ENCODE data around the gene GRIP1. TPM values are rescaled to one million over a fixed set of nuclear protein-coding genes. Genes with fewer than 3 reads are reported as not detected.

The GRIP1 gene
- total RNA-seq, 4 donors from 2014 or later: 14.3 to 319 (median 20.6) TPM

DNA sequence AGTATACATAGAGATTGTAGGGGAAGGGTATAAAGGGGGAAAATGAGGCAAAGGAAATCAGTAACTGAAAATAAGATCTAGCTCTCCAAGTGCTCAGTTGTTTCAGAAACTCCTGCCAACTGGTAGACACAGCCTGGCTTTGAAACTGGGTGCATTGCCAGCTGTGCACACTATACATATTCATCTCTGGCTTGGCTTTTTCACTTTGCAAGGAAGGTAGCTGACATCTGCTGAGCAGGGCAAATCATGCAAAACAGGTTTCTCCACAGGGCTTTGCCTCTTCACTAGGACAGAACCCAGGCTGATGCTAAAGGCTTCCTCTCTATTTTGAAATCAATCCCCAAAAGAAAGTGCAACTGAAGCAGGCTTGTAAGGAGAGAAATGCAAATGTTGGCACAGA is 275.1 kb downstream of the GRIP1 start:
- DNase-seq (ENCODE audit: low spot score in 2 of 2): no peak
- Histone ChIP-seq H3K36me3 (no peaks in the 10 kb centered on the region), H3K4me3 (no peak overlapping the region), H3K4me1 (no peaks in the 10 kb centered on the region), H3K27me3 (no peaks in the 10 kb centered on the region), H3K27ac (no peak overlapping the region), H3K9me3 (no peaks in the 10 kb centered on the region)
- no peak for TF ChIP-seq POLR2AphosphoS5 (IDR thresholded peaks at IDR 0.05)
- no peak for TF ChIP-seq POLR2A (IDR thresholded peaks at IDR 0.05)
- TF ChIP-seq, protein P1, sequence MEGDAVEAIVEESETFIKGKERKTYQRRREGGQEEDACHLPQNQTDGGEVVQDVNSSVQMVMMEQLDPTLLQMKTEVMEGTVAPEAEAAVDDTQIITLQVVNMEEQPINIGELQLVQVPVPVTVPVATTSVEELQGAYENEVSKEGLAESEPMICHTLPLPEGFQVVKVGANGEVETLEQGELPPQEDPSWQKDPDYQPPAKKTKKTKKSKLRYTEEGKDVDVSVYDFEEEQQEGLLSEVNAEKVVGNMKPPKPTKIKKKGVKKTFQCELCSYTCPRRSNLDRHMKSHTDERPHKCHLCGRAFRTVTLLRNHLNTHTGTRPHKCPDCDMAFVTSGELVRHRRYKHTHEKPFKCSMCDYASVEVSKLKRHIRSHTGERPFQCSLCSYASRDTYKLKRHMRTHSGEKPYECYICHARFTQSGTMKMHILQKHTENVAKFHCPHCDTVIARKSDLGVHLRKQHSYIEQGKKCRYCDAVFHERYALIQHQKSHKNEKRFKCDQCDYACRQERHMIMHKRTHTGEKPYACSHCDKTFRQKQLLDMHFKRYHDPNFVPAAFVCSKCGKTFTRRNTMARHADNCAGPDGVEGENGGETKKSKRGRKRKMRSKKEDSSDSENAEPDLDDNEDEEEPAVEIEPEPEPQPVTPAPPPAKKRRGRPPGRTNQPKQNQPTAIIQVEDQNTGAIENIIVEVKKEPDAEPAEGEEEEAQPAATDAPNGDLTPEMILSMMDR (IDR thresholded peaks at IDR 0.05): no peak
- no peak for TF ChIP-seq EP300 (IDR thresholded peaks at IDR 0.05)

DNA sequence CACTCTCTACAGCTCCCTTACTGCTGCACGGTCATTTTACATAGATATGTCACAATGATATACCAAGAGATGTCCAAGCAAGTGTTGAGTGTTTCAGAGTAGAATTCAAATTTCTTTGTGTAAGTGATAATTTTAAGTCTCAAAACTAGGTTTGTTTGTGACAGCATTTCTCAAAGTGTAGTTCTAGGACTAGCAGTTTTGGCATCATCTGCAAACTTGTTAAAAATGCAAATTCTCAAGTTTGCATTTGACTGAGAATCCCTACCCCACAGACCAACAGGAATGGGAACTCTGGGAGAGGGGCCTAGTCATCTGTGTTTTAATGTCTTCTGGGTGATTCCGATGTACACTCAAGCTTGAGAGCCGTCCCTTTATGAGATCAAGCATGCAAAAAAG is 279.0 kb downstream of the GRIP1 start:
- DNase-seq (ENCODE audit: low spot score in 2 of 2): no peak
- H3K36me3 ChIP-seq: no peaks in the 10 kb centered on the region
- no peaks in the 10 kb centered on the region for H3K4me1 ChIP-seq
- no peak overlapping the region for H3K4me3 ChIP-seq
- TF ChIP-seq POLR2A (IDR thresholded peaks at IDR 0.05): no peak
- no peak for TF ChIP-seq POLR2AphosphoS5 (IDR thresholded peaks at IDR 0.05)
- TF ChIP-seq, protein P1 (IDR thresholded peaks at IDR 0.05): no peak
- TF ChIP-seq EP300 (IDR thresholded peaks at IDR 0.05): no peak
- no peaks in the 10 kb centered on the region for H3K27me3 ChIP-seq
- H3K27ac ChIP-seq: no peak overlapping the region
- 89% methylated on average over 3 of the region's 3 CpGs for WGBS
- no peaks in the 10 kb centered on the region for H3K9me3 ChIP-seq

DNA sequence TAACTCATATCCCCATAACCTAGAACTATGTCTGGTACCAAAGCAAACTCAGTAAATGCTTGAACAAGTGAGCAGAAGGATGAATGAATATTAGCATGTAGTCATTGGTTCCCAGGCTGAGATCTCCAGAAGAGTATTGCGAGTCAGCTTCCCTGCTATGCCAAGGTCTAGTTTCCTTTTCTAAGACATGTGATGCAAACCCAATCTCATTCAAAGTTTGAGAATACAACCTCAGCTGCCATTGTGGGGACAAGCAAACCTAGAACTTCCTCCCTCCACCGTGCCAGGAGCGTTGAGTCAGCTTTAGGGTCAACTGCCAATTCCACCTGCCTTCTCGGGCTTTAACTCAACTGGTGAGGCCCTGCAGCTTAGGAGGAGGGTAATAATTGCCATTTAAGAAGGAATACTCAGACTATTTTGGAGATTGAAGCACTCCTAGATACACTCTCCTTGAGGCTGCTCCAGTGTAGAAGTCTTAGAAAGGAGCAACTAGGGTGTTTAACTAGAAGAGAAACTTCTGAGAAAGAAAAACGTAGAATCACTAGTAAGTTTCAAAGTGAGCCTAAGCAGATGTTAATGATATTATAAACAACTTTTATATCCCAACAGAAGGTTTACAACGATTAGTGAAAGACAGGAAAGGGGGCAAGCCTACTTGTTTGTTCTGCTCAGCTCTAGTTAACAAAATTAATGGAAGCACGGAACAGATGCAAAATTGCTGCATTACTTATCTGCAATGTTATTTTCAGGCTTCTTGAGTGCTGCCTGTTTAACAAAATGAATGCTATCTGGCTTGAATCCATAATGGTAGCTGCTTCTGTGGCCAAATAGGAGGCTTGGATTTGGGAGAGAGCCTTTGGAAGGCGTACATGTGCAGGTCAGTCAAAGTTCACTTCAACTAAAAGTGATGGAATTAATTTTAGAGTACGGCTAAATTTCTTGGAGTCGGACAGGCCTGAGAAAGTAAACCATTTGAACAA is 279.7 kb downstream of the GRIP1 start:
- Histone ChIP-seq H3K9me3 (no peaks in the 10 kb centered on the region), H3K27me3 (no peaks in the 10 kb centered on the region), H3K4me3 (no peak overlapping the region), H3K4me1 (no peaks in the 10 kb centered on the region), H3K36me3 (no peaks in the 10 kb centered on the region), H3K27ac (no peak overlapping the region)
- DNase-seq (ENCODE audit: low spot score in 2 of 2): no peak
- WGBS: 62% methylated on average over 10 of the region's 10 CpGs
- TF ChIP-seq POLR2A (IDR thresholded peaks at IDR 0.05): no peak
- no peak for TF ChIP-seq POLR2AphosphoS5 (IDR thresholded peaks at IDR 0.05)
- TF ChIP-seq, protein P1 (IDR thresholded peaks at IDR 0.05): no peak
- no peak for TF ChIP-seq EP300 (IDR thresholded peaks at IDR 0.05)

DNA sequence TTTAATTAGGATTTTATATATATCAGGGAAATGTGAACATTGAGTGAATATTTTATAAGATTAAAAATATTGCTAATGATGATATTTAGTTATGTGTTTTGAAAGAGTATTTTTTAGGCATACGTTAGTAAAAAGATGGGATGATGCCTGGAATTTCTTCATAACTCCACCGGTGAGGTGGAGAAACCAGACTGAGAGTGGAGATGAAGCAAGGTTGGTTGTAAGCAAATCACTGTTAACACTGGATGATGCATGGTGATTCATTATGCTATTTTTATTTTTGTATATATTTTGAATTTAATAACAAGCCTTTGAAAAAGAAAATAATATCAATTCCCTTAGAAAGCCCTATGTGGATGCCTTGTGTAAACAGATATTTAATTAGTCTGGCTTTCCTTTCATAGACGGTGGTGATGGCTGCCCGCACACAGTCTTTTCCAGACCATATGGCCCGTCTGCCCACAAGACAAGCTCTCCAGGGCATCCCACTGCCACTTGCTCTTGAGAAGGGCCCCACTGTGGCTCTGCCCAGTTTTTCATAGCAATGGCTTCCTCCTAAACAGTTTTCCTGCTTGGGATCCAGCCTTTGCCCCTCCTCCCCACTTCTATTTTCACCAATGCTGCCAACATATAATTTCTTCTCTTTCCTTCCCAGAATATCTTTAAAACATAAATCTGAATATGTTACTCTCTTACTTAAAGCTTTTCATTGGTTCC is 281.1 kb downstream of the GRIP1 start:
- Histone ChIP-seq H3K27ac (no peak overlapping the region), H3K4me1 (no peaks in the 10 kb centered on the region), H3K36me3 (no peaks in the 10 kb centered on the region), H3K9me3 (no peaks in the 10 kb centered on the region), H3K27me3 (no peaks in the 10 kb centered on the region), H3K4me3 (no peak overlapping the region)
- 90% methylated on average over 5 of the region's 5 CpGs for WGBS
- DNase-seq (ENCODE audit: low spot score in 2 of 2): no peak
- no peak for TF ChIP-seq POLR2A (IDR thresholded peaks at IDR 0.05)
- TF ChIP-seq EP300 (IDR thresholded peaks at IDR 0.05): no peak
- no peak for TF ChIP-seq POLR2AphosphoS5 (IDR thresholded peaks at IDR 0.05)
- TF ChIP-seq, protein P1 (IDR thresholded peaks at IDR 0.05): no peak

DNA sequence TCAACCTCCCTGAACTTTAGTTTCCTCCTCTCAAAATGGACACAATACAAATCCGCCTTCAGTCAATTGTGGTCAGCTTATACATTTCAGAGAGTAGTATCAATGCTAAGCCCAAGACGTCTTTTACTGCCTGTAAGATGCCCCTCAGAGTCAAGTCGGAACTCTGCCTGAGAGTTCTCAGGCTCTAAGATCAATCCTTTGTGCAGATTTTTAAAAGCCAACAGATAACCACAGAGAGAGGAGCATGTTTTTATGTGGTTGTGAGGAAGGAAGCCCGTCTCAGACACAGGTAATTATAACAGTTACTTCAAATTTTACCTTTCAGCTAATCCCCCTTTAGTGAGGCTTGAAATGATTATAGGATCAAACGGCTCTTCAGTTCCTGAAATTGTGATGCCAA is 285.0 kb downstream of the GRIP1 start:
- no peak overlapping the region for H3K27ac ChIP-seq
- H3K9me3 ChIP-seq: no peaks in the 10 kb centered on the region
- TF ChIP-seq POLR2AphosphoS5 (IDR thresholded peaks at IDR 0.05): no peak
- TF ChIP-seq, protein P1 (IDR thresholded peaks at IDR 0.05): no peak
- no peak for TF ChIP-seq POLR2A (IDR thresholded peaks at IDR 0.05)
- TF ChIP-seq EP300 (IDR thresholded peaks at IDR 0.05): no peak
- H3K36me3 ChIP-seq: no peaks in the 10 kb centered on the region
- H3K4me3 ChIP-seq: no peak overlapping the region
- H3K4me1 ChIP-seq: no peaks in the 10 kb centered on the region
- DNase-seq (ENCODE audit: low spot score in 2 of 2): no peak
- 64% methylated on average over 5 of the region's 5 CpGs for WGBS
- no peaks in the 10 kb centered on the region for H3K27me3 ChIP-seq
